Stimulated activated CD4-positive, alpha-beta T cell treated with anti-CD3 and anti-CD28 coated beads, Interleukin-15, amount 100 ng/mL, for 24 hours (primary cell): ENCODE results near the gene DSCAM.

Experiments
- DNase-seq: peaks from one replicate; pipeline ENCODE4 v3.0.0-alpha.2; 2020

Gene DSCAM

GRCh38 chr21:40602080-40602479 is 244.9 kb downstream of the DSCAM start:
- no peak for DNase-seq

GRCh38 chr21:40595806-40596205 is 251.2 kb downstream of the DSCAM start:
- no peak for DNase-seq

DNA sequence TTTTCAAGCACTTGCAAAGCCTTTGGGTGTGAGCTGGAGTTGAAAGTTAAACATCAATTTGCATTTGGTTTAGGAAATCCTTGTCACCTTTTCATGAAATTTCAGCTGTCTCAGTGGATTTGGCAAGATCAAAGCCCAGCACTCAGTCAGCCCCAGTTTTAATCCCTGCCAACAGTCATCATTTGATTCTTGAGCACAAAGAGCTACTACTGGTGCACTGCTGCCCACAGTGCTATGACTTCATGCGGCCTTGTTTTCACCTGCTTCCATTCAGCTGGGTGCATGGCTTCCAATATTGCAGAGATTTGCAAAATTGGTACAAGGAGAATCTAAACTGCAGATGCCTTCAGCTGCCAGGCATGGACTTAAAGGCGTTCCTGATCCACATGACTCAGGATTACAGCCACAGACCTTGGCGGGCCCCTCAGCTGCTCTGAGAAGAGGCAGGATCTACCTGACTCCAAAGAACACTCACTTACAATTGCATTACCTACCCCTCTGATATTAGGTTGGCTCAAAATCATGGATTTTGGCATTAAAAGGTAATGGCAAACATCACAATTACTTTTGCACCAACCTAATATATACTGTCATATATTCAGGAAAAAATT is 259.1 kb downstream of the DSCAM start:
- DNase-seq = no peak

DNA sequence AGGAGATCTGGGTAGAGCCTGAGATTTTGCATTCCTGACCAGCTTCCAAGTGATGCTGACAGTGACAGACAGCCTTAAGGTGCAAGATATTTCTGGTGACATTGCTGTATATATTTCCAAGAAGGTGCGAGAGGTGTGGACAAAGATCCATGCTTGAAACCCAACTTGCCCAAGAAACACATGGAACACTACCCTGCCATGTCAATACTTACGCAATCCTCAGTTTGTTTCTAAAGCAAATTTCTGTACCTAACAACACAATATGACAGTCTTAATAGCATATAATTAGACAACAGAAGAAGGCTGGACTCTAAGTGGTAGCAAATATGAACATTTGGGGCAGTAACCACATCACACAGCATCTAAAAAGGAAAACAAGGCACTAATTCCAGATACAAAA is 260.4 kb downstream of the DSCAM start:
- DNase-seq = no peak

GRCh38 chr21:40577285-40578043 is 269.5 kb downstream of the DSCAM start:
- DNase-seq = no peak

- no peak for DNase-seq
Observed at GRCh38 chr21:40575976-40576375, 271.0 kb downstream of the DSCAM start.

- DNase-seq = no peak
Observed at GRCh38 chr21:40569357-40569756, 277.6 kb downstream of the DSCAM start.

DNA sequence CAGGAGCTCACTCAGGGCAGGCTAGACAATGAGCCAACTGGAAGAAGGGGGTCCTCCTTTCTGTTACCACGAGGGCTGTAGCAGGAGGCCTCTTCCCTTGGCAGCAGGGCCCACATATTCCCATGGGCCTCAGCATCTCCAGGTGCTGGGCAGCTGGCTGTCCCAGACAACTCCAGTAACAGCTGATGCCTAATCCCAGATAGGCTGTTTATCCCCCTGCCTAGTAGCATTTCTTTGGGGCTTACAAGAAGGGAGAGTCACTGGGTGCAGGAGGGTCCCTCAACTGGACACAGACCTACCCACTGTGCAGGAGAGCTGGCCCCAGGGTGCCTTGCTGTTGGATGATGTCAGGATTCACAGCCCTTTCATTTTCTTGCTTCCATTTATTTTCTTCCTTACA is 278.2 kb downstream of the DSCAM start:
- no peak for DNase-seq

DNA sequence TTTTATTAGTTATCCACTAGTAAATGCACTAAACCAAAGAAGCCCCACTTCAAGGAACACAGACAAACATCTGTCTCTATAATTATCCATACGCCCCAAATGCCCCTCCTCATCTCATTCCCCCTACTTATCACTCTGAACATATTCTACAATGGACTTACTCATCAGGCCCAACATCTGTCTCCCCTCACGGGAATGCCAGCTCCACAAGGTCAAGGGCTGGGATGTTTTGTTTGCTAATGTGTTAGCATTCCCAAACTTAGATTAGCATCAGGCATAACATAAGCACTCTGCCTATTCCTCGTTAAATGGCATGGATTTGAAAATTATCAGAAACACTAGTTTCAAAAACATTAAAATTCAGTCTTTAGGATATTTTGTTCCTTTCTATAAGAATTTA is 279.5 kb downstream of the DSCAM start:
- DNase-seq = no peak

DNA sequence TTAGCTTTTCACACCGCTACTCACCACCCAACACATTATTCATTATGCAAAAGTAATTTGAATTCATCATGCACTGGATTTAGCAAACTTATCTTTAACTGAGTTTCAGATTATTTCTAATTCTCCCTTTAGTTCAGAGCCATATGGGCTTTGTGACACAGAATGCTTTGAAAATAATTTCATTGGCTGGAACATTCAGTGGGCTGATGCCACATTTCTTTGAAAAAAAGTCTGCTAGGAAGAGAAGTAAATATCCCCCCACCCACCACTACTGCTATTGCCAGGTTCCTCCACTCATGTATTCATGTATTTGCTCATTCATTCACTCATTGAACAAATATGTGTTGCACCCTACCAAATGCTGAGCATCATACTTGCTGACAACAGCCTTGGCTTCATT is 280.5 kb downstream of the DSCAM start:
- no peak for DNase-seq

DNA sequence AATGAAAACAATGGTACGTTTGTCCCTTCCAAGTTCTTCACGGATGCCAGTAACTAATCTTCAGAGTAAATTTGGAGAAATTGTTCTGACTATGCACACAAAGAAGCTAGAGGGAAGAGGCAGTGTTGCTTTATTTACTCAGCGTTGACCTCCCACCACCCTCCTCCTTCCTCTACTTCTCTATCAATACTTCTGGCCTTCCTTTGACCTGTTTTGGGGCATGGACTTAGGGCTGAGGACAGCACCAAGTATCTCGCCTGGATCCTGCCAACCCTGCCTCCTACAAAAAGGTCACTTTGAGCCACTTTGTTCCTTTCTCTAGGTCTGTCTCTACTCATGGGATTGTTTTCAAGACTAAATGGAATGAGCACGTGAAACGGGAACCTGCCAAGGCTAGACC is 282.6 kb downstream of the DSCAM start:
- DNase-seq = no peak

DNA sequence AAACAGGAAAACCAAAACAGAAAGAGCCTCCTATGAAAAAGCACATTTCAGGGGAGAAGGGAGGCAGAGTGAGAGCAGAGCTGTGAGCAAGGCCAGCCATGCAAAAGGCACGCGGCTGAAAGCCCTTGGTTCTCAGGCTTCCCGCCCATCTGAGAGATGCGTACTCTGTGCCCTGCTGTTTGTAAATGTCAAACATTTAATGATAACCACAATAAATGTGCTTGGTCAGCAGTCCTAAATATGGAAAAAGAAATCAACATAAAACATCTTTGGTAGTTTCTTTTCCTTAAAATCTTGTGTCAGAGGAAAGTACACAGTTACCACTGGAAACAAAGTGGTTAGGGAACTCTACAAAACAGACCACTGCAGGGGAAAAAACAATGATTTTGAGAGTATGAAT is 283.1 kb downstream of the DSCAM start:
- DNase-seq = no peak

DNA sequence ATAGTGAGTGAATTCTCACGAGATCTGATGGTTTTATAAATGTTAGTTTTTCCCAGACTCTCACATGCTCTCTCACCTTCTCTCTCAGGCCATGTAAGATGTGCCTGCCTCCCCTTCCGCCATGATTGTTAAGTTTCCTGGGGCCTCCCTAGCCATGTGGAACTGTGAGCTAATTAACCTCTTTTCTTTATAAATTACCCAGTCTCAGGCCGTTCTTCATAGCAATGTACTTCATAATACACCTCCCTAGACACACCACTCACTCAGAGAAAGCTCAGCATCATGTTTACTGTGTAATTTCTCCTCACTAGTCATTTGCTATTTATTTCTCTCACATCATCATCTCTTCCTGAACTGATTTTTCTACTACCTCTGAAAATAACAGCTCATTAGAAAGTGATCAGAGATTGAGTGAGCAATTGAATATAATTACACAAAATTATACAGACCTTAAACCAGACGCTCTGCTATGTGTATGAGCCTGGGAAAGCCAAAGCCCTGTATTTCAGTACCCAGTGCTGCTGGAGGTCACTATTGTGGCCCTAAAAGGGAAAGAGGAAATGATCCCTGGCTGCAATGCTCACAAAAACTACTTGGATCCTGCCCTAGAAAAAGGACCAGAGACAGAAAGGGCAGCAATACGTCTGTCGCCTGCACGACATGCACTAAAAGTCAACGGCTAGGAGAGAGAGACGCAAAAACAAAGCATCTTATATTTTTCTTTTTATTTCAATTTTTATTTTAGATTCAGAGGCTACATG is 284.5 kb downstream of the DSCAM start:
- DNase-seq = no peak

DNA sequence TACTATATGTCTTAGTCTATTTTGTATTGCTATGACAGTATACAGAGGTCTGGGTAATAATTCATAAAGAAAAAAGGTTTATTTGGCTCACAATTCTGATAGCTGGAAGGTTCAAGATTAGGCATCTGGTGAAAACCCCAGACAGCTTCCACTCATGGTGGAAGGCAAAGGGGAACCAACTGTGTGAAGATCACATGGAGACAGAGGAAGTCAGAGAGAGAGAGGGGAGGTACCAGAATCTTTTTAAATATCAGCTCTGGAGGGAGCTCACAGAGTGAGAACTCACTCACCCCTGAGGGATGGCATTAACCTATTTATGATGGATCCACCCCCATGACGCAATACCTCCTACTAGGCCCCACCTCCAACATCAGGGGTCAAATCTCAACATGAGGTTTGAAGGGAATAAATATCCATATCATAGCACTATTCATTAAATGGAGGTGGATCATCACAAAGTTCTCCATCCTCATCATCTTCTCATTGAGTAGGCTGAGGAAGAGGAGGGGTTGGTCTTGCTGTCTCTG is 290.5 kb downstream of the DSCAM start:
- DNase-seq = no peak

DNA sequence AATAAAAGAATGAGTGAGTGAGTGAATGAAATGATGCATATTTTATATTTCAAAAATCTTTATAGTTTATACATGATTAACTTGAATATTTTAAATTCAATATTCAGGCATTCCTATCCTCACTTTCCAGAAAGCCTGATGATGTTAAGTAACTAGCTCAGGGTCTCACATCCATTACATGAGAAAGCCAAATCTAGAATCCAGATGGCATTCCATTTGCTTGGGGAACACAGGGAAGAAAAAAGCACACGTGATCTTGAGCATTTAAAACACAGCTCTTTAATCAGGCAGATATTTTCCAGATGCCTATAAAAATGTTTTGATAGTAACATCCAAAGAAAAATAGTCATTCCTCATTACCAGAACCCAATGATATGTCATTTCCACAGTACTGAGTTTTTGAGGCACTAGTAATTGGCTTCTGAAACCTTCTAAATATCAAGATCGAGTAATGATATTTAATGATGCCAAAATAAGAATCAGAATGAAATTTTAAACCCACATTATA is 291.9 kb downstream of the DSCAM start:
- DNase-seq = no peak

- DNase-seq = no peak
Observed at GRCh38 chr21:40553781-40554180, 293.2 kb downstream of the DSCAM start.

GRCh38 chr21:40547906-40548513 is 298.9 kb downstream of the DSCAM start:
- no peak for DNase-seq

- DNase-seq = no peak
Observed at GRCh38 chr21:40546647-40547046, 300.3 kb downstream of the DSCAM start.

DNA sequence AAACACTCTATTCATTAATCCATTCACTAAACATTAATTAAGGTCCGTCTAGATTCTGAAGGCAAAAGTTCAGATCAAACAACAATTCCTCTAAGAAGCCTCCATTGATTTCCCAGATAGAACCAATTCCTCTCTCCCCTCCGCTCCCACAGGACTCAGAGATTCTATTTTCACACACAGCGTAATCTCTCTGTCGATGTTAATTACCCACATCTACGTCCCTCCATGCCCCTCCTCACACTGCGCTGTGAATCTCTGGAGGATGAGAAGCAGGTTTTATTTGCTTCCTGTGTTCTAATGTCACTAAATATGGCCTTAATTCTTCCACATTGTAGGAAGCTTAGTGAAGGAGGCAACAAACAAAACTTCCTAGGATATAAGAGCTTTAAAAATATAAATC is 306.7 kb downstream of the DSCAM start:
- no peak for DNase-seq

DNA sequence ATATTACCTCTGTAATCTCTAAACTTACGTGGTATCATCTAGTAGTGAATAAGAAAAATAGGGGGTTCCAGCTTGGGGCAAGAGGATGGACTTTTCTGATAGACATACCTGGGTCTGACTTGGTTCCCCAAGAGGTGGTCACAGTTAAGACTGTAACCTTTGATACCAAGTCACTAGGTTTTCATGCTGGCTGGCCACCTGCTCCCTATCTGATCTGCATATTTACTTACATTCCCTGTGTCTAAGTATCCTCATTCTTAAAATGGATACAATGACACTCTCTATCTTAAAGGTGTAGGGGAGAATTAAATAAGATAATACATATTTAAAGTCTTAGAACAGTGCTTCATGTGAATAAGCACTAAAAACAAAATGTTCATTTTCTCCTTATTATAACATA is 312.1 kb downstream of the DSCAM start:
- DNase-seq = no peak

- DNase-seq = no peak
Observed at GRCh38 chr21:40531431-40532110, 315.4 kb downstream of the DSCAM start.

GRCh38 chr21:40531016-40531415 is 315.9 kb downstream of the DSCAM start:
- DNase-seq = no peak

GRCh38 chr21:40517646-40518045 is 329.3 kb downstream of the DSCAM start:
- DNase-seq = no peak
